ENCODE results near the gene NIPAL1. TPM values are rescaled to one million over a fixed set of nuclear protein-coding genes. Genes with fewer than 3 reads are reported as not detected.

Gene NIPAL1
- total and polyA plus RNA-seq, 2 donors (not counting 3 experiments of a cell fraction or from before 2014, with no cell fraction given) = 0.36 to 1.7 TPM

- Histone ChIP-seq H3K79me2 (ENCODE audit: control insufficient read depth, insufficient read depth, low read length) (no peaks in the 10 kb centered on the region), H3K36me3 (ENCODE audit: control insufficient read depth in 2 of 2, extremely low read depth in 1 of 2, insufficient read depth in 2 of 2, low read length in 2 of 2) (no peaks in the 10 kb centered on the region), H4K20me1 (replicated peaks; ENCODE audit: control insufficient read depth, extremely low read depth, insufficient read depth, low read length) (no peaks in the 10 kb centered on the region), H3K27ac (ENCODE audit: insufficient read depth, low read depth, low read length) (no peak overlapping the region), H3K9me3 (replicated peaks; ENCODE audit: control insufficient read depth, insufficient read depth, low read length) (no peaks in the 10 kb centered on the region), H3K27me3 (ENCODE audit: control insufficient read depth in 2 of 2, insufficient read depth in 2 of 2, low read length in 2 of 2) (peaks cover 3 to 11% of the 10 kb centered on the region in 2 experiments), H3K9ac (replicated peaks; ENCODE audit: extremely low read depth, insufficient read depth, low read length) (no peak overlapping the region), H3K4me3 (replicated peaks in 1 of 3; ENCODE audit: insufficient read depth in 1 of 3, low read depth in 1 of 3, low read length in 3 of 3) (no peak overlapping the region), H3K4me2 (ENCODE audit: insufficient read depth, low read length) (no peak overlapping the region), H3K9me1 (replicated peaks; ENCODE audit: control insufficient read depth, extremely low read depth, insufficient read depth, low read length) (no peaks in the 10 kb centered on the region), H3K4me1 (ENCODE audit: control insufficient read depth, extremely low read depth, insufficient read depth, low read length) (no peaks in the 10 kb centered on the region), H2AFZ (ENCODE audit: low read depth, low read length) (no peak overlapping the region)
- no TSS peak for BruUV-seq (replicated peaks)
- intact Hi-C loops (cut with micrococcal nuclease) = no loop called here
- FAIRE-seq (no peak), DNase-seq (ENCODE audit: low read depth, low spot score) (no peak)
- TF ChIP-seq EZH2 (IDR thresholded peaks at IDR 0.05; ENCODE audit: borderline replicate concordance, low read depth, low read length, severe bottlenecking) = no peak
- no peak for TF ChIP-seq GATA2 (IDR thresholded peaks at IDR 0.05; ENCODE audit: insufficient read depth, insufficient read length, low read depth, low read length)
- TF ChIP-seq MYC (IDR thresholded peaks at IDR 0.05; ENCODE audit: low read depth, low read length) = no peak
- no peak for TF ChIP-seq JUN (IDR thresholded peaks at IDR 0.05; ENCODE audit: borderline replicate concordance, insufficient read depth, insufficient read length, low read depth)
- TF ChIP-seq MAX (IDR thresholded peaks at IDR 0.05; ENCODE audit: insufficient read depth, insufficient read length) = no peak
- no peak for TF ChIP-seq FOS (IDR thresholded peaks at IDR 0.05; ENCODE audit: borderline replicate concordance, insufficient read depth, low read length)
- TF ChIP-seq CTCF (IDR thresholded peaks at IDR 0.05; ENCODE audit: extremely low read depth in 1 of 2, insufficient read depth in 1 of 2, low read depth in 1 of 2, low read length in 2 of 2) = no peak
- TF ChIP-seq POLR2A (IDR thresholded peaks at IDR 0.05; ENCODE audit: low read depth, low read length) = no peak
- TF ChIP-seq POLR2AphosphoS5 (IDR thresholded peaks at IDR 0.05; ENCODE audit: insufficient read depth, low read depth, low read length) = no peak
- ChIA-PET POLR2A (no interaction called here), CTCF (interaction anchor here (1.4 to 4.7 kb wide), 5 partner anchors 14 to 114 kb away, joined by 3 to 29 read pairs (median 3); no protein-coding TSS in a partner anchor)
- dilution Hi-C loops (cut with MboI; ENCODE audit: extremely low pct_ligation_motif_present, low sequenced_read_pairs) = no loop called here
Observed at GRCh38 chr4:48047896-48048295, 31.3 kb downstream of the NIPAL1 start.
